Uterus (tissue), 4 donors: ENCODE data around the gene HOXD3. TPM values are rescaled to one million over a fixed set of nuclear protein-coding genes. Genes with fewer than 3 reads are reported as not detected.
A peak's percentile ranks its signal among the peaks of the same experiment; 100 is the strongest.

Experiments
- DNase-seq, 2 donors: peaks; one replicate each; pipeline ENCODE4 v3.0.0-alpha.2; 2019 to 2020
- H3K27ac ChIP-seq, 2 donors: fragments of 200-600 bp; sonication (generic); 1 replicate in 1 of 2; 2 replicates in 1 of 2; pipeline ENCODE4 v1.5.1; 2016 to 2018
- H3K27me3 ChIP-seq, 2 donors: fragments of 200-600 bp; sonication (generic); one replicate each; pipeline ENCODE4 v1.5.1; 2018 to 2019; ENCODE audit warnings: control low read depth in 1 of 2
- H3K36me3 ChIP-seq, 2 donors: fragments of 200-600 bp; sonication (generic); one replicate each; pipeline ENCODE4 v1.5.1; 2019; ENCODE audit warnings: control low read depth in 1 of 2
- H3K4me1 ChIP-seq, 2 donors: fragments of 200-600 bp; sonication (generic); one replicate each; pipeline ENCODE4 v1.5.1; 2018 to 2019; ENCODE audit warnings: control low read depth in 1 of 2
- H3K4me3 ChIP-seq, 2 donors: fragments of 200-600 bp; sonication (generic); 1 replicate in 1 of 2; 2 replicates in 1 of 2; pipeline ENCODE4 v1.5.1; 2018 to 2019; ENCODE audit warnings: mild to moderate bottlenecking in 1 of 2
- H3K9me3 ChIP-seq, 2 donors: fragments of 200-600 bp; sonication (generic); one replicate each; pipeline ENCODE4 v1.5.1; 2019; ENCODE audit warnings: control low read depth in 1 of 2
- CTCF ChIP-seq, 4 experiments: fragments of 200-600 bp in 2 of 4; fragments of 450-650 bp in 2 of 4; sonication (generic) in 2 of 4; IDR thresholded peaks; one replicate each; pipeline ENCODE4 v1.5.1; 2016 to 2019; ENCODE audit warnings: antibody characterized with exemption in 4 of 4, mild to moderate bottlenecking in 2 of 4, moderate library complexity in 1 of 4
- POLR2A ChIP-seq, 2 donors: fragments of 450-650 bp; IDR thresholded peaks; one replicate each; pipeline ENCODE4 v1.6.1; 2016; ENCODE audit warnings: antibody characterized with exemption in 2 of 2, mild to moderate bottlenecking in 1 of 2, moderate library complexity in 1 of 2
- intact Hi-C: fragments of 100-400 bp; cut with DNase I; formaldehyde crosslinking; loops from one replicate; pipeline ENCODE4 v1.15.1; 2023; ENCODE audit warnings: low total_unique reads
- total RNA-seq, 4 donors: library from RNA; depleted of rRNA in 3 of 4; stranded (reverse); fragments of >200 nt in 3 of 4; gene quantifications; one replicate each; pipeline versions ENCODE4 v1.1.0 to v1.2.4, GENCODE V29; 2014 to 2023
- donor health status: DM: yes; HTN: yes; CAD: no.

Gene HOXD3
- total RNA-seq, 4 donors from 2014 or later, result 14.7 to 61.2 (median 22.7) TPM

GRCh38 chr2:176138526-176138922 is 18.6 kb upstream of the HOXD3 start:
- intact Hi-C loops, result no loop called here
- peaks cover 3 to 25% of the 10 kb centered on the region in 2 donors for H3K4me1 ChIP-seq
- peak overlapping the region; percentile 72 to 85 for H3K4me3 ChIP-seq
- no peaks in the 10 kb centered on the region for H3K9me3 ChIP-seq
- no peak for TF ChIP-seq CTCF (IDR thresholded peaks at IDR 0.05)
- peak; percentile 4 to 6 for TF ChIP-seq POLR2A (IDR thresholded peaks at IDR 0.05)
- H3K27me3 ChIP-seq, result no peaks in the 10 kb centered on the region
- H3K36me3 ChIP-seq, result no peaks in the 10 kb centered on the region
- DNase-seq, result peak; percentile 43 to 60
- H3K27ac ChIP-seq, result peak overlapping the region; percentile 98 to 99

GRCh38 chr2:176138923-176139660 is 18.0 kb upstream of the HOXD3 start:
- peak; percentile 28 to 49 for DNase-seq
- Histone ChIP-seq H3K36me3 (no peaks in the 10 kb centered on the region), H3K4me1 (peaks cover 3 to 23% of the 10 kb centered on the region in 2 donors), H3K9me3 (no peaks in the 10 kb centered on the region), H3K27me3 (no peaks in the 10 kb centered on the region), H3K4me3 (peak overlapping the region; percentile 72 to 85), H3K27ac (peak overlapping the region; percentile 98 to 99)
- intact Hi-C loops, result no loop called here
- TF ChIP-seq POLR2A (IDR thresholded peaks at IDR 0.05), result no peak
- no peak for TF ChIP-seq CTCF (IDR thresholded peaks at IDR 0.05)

GRCh38 chr2:176139661-176140512 is 17.2 kb upstream of the HOXD3 start:
- Histone ChIP-seq H3K9me3 (no peaks in the 10 kb centered on the region), H3K27ac (peak overlapping the region; percentile 98 to 99), H3K36me3 (no peaks in the 10 kb centered on the region), H3K27me3 (no peaks in the 10 kb centered on the region), H3K4me3 (peak overlapping the region; percentile 72 to 85), H3K4me1 (peaks cover 5 to 16% of the 10 kb centered on the region in 2 donors)
- DNase-seq, result peak; percentile 65 to 77
- TF ChIP-seq POLR2A (IDR thresholded peaks at IDR 0.05) (peak in 1 of 2 donors; percentile 23), CTCF (IDR thresholded peaks at IDR 0.05) (no peak)
- intact Hi-C loops, result loop anchor here (5.0 kb wide), 3 partner anchors 317 to 497 kb away; no protein-coding TSS in a partner anchor

GRCh38 chr2:176140513-176141317 is 16.4 kb upstream of the HOXD3 start:
- peak; percentile 81 to 88 for DNase-seq
- Histone ChIP-seq H3K9me3 (no peaks in the 10 kb centered on the region), H3K27ac (peak overlapping the region; percentile 98 to 99), H3K27me3 (no peaks in the 10 kb centered on the region), H3K36me3 (no peaks in the 10 kb centered on the region), H3K4me3 (peak overlapping the region; percentile 72 to 85), H3K4me1 (peaks cover 8 to 10% of the 10 kb centered on the region in 2 donors)
- TF ChIP-seq CTCF (IDR thresholded peaks at IDR 0.05), result peak; percentile 94 to 99 (median 96)
- peak in 1 of 2 donors; percentile 43 for TF ChIP-seq POLR2A (IDR thresholded peaks at IDR 0.05)
- intact Hi-C loops, result loop anchor here (5.0 kb wide), 3 partner anchors 317 to 497 kb away; no protein-coding TSS in a partner anchor
